ENCODE data around the gene AGAP1.

Gene AGAP1

DNA sequence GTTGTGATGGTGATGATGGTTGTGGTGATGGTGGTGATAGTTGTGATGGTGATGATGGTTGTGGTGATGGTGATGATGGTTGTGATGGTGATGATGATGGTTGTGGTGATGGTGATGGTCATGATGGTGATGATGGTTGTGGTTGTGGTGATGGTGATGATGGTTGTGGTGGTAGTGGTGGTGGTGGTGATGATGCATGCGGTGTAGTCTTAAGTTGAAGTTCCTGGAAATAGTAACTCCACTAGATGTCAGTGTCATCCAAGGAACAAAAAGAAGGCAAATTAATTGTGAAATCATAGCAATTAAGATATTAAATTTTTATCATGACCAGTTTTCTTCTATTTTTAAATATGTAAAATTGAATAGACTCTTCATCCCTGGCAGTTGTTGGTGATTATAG is 309.2 kb downstream of the AGAP1 start:
- TF ChIP-seq CTCF (IDR thresholded peaks at IDR 0.05; ENCODE audit: insufficient read depth, low read depth, low read length, missing control alignments) = no peak
- no peak overlapping the region for H3K4me3 ChIP-seq (ENCODE audit: low read length)
- DNase-seq (ENCODE audit: low read depth) = peak; percentile 15

- no peak for DNase-seq (ENCODE audit: low read depth)
- H3K4me3 ChIP-seq (ENCODE audit: low read length) = no peak overlapping the region
- no peak for TF ChIP-seq CTCF (IDR thresholded peaks at IDR 0.05; ENCODE audit: insufficient read depth, low read depth, low read length, missing control alignments)
Observed at GRCh38 chr2:235804676-235805075, 310.8 kb downstream of the AGAP1 start.

DNA sequence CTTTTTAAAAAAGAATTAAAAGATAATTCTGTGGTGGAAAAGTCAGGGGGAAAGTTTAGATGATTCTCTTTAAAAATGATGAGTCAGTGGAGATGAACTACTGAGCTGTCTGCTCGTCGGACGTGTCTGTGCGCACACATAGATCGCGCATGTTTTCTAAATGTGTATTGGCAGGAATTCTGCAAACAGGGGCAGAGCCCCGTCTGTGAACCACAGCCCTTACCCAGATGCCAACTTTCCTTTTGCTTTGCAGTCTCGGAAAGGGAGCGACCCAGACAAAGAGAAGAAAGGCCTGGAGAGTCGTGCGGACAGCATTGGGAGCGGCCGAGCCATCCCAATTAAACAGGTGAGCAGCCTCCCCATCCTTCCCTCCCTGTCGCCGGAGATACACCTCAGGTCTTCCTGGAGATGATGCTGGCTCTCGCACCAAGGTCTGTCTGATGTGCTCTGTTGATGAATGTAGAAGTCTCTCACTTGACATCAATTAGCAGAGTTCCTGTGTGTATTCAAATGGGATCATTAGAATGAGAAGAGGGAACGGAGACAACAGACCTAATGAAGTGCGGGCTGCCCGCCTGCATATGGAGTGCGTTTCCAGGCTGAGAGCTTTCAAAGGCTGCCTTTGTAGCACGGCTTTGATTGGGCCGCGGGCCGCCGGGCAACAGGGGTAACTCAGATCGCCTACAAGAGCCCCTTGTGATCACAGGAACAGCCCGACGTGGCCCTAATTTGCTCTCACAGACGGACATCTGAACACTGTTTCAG is 313.3 kb downstream of the AGAP1 start:
- H3K4me3 ChIP-seq (ENCODE audit: low read length) = no peak overlapping the region
- TF ChIP-seq CTCF (IDR thresholded peaks at IDR 0.05; ENCODE audit: insufficient read depth, low read depth, low read length, missing control alignments) = no peak
- DNase-seq (ENCODE audit: low read depth) = no peak

DNA sequence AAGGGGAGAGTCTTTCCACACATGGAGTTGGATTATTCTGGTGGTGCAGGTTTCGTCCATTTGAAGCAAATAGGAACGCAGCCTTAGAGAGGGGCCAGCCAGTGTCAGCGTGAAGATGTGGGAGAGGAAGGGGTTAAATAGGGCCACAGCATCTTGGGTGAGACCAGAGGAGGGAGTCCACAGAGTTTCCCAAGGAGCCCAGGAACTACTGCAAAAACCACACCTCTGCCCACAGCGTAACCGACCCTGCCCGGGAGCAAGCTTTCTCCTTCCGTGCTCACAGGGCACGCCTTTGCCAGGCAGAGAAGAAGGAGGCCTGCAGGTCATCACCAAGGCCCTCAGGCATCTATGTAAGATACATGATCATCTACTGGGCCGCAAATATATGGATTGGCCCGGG is 314.5 kb downstream of the AGAP1 start:
- DNase-seq (ENCODE audit: low read depth) = no peak
- TF ChIP-seq CTCF (IDR thresholded peaks at IDR 0.05; ENCODE audit: insufficient read depth, low read depth, low read length, missing control alignments) = no peak

GRCh38 chr2:235810252-235810651 is 316.4 kb downstream of the AGAP1 start:
- H3K4me3 ChIP-seq (ENCODE audit: low read length) = no peak overlapping the region
- no peak for TF ChIP-seq CTCF (IDR thresholded peaks at IDR 0.05; ENCODE audit: insufficient read depth, low read depth, low read length, missing control alignments)
- no peak for DNase-seq (ENCODE audit: low read depth)

More for the DNA sequence above, 314.5 kb downstream of the AGAP1 start:
- no peak overlapping the region for H3K4me3 ChIP-seq (ENCODE audit: low read length)

- TF ChIP-seq CTCF (IDR thresholded peaks at IDR 0.05; ENCODE audit: insufficient read depth, low read depth, low read length, missing control alignments) = no peak
- no peak overlapping the region for H3K4me3 ChIP-seq (ENCODE audit: low read length)
- no peak for DNase-seq (ENCODE audit: low read depth)
Observed at GRCh38 chr2:235810846-235811245, 317.0 kb downstream of the AGAP1 start.

All from epithelial cell of esophagus (primary cell).